Measurements from ENCODE around the gene FGGY.
"Not testable (repeated sequence)": the region's sequence is repeated elsewhere in the genome, so short reads cannot be mapped to it uniquely, and the experiment has no call there.

Gene FGGY

DNA sequence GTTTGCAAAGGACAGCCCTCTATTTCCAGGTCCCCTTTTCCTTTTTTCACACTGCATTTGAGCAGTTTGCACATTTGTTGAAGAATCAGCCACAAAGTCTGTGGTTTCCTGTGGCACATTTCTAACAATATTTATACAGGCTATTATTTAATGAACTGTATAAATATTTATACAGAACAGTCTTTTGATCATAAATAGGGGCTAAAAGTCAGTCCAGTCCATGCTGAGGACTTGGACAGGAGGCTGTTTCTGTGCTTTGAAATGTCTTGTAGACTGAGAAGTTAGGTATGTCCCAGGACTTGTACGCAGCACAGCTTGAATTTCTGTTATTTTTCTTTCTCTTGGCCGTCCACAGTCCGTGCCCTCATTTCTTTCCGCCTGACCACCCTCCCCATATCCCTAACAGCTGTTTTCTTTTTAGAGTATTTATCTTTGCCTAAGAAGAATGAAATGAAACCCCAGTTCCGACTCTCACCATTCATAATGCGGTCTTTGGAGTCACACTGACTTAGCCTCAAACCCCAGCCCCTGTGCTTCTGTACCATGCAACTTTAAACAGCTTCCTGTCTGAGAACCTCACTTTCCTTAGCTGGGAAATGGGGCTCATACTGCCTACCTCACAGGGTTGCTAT is 19.7 kb downstream of the FGGY start:
- DNase-seq: no peak

DNA sequence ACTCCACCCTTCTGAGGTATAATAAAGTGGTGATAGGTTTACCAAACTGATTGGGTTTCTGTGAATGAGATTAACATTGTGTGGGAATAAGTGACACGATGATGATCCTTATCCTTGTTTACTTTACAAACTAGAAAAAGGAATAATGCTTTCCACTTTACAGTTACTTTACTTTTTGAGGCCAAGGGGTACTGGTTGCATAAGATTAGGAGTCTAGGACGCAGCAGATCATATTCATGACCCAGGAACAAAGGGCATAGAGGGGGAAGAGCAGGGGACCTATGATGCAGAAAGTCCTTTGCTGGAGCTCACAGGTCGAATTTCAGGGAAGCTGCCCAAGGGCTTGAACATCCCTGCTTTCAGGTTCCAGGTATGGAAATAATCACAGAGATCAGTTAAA is 20.4 kb downstream of the FGGY start:
- no peak for DNase-seq

DNA sequence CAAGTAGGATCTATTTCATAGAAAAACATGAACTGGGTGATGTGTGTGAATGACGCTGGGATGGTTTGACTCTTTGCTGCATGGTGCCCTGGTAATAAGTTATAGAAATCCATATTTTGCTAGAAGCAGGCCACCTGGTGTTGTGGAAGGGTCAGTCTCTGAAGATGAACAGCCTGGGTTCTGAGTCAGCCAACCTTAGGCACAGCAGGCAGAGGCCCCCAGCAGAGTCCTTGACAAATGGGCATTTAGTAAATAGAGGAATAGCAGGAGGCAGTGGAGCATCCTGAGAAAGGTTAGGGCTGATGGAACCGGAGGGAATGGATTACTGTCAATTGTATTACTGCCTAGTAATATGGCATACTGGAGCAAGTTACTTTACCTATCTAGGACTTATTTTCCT is 20.9 kb downstream of the FGGY start:
- no peak for DNase-seq

DNA sequence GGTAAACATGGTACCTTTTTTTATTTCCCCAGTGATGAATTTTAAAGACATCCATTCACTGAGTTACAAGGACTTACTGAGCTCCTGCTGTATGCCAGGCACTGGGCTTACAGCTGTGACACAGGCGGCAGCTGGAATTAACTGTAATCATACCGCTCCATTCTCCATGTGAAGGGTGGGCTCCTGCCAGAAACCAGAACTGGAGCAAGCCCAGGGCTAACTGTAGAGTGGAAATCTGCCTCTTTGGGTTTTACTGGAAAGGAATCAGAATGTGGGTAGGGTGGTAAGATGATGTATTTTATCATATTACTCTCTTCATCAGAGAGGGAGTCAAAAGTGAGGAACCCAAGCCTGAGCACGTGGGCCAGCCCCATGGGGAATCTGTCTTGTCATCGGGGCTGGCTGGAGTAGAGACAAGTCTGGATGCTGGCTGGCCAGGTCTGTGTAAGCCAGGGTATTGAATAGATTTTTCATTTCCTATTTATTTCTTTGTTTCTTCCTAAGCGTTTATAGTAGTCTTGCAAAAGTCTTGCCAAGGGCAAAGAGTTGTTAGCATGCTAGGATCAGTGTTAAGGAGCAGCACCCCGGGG is 21.5 kb downstream of the FGGY start:
- DNase-seq: no peak

DNA sequence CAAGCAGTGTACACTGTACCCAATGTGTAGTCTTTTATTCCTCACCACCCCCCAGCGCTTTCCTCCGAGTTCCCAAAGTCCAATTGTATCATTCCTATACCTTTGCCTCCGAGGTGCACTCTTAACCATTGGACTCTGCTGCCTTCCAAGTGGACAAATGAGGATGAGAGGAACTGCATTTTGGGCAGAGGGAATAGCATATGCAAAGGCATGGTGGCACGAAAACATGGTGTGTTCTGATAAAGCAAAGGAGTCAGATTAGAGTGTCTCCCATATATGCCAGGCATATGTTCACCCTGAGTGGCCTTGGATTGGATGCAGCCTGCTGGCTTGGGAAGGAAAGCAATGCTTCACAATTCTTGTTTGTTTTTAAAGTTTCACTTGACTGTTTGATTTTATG is 25.5 kb downstream of the FGGY start:
- DNase-seq: no peak

DNA sequence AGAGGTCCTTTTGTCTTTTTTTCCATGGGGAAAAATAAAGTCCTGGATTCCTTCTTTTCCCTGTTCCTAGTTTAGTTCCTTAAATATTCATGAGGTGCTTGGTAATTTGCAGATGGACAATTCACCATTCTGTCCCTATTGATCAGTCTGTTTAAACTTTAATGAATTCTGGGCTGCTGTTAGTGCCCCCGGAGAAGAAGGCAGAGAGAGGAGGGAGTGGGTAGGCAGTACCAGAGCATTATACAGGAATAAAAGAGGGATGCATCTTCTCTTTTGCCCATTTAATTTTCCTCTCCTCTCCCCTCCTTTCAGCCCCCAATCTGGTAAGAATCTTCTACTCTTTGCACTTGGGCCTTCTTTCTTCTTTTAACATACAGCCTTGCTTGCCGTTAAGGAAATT is 25.9 kb downstream of the FGGY start:
- DNase-seq: no peak

DNA sequence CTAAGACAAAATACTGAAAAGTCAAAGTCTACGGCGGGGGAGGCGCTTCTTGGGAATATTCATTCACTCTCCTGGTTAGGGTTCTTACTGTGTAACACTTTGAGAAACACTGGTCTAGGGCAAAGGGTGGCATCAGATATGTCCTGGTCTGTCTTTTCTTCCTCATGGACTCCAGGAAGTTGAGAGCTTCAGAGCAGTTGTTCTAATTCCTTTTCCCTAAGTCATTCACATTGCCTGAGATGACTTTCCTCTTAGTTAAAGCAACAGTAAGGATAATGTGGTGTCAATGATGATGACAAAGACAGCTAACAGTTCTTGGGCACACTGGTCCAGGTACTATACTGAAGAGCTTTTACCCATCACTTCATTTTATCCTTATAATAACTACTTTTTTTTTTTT is 27.0 kb downstream of the FGGY start:
- no peak for DNase-seq

DNA sequence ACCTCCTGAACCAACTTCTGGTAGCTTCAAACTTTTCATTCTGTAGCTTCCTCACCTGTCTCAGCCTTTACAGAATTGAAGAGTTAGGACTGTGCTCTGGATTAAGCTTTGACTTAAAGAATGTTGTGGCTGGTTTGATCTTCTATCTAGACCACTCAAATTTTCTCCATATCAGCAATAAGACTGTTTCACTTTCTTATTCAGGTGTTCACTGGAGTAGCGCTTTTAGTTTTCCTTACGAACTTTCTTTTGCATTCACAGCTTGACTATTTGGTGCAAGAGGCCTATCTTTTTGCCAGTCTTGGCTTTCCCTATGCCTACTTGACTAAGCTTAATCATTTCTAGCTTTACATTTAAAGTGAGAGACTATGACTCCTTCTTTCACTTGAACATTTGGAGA is 31.5 kb downstream of the FGGY start:
- DNase-seq: no peak

DNA sequence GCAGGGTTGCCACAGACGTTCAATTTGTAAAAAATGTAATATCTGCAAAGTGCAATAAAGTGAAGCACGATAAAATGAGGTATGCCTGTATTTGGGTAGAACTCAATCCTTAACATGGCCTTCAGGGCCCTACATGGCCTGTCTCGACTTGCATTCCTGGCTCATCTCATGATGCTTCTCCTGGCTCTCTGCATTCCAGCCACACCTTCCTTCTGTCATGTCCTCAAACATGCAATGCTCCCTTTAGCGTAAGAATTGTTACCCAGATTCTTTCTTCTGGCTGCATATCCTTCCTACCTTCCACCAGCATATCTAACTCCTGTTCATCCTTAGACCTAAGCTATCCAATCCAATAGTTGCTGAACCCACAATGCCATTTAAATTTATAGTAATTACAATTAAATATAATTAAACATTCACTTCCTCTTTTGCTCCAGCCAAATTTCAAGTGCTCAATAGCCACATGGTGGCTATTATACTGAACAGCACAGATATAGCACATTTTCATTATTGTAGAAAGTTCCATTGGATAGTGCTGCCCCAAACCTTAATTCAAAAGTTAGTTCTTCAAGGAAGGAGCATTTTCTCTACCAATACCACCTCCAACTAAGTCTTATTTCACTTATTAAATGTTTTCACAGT is 32.6 kb downstream of the FGGY start:
- no peak for DNase-seq

DNA sequence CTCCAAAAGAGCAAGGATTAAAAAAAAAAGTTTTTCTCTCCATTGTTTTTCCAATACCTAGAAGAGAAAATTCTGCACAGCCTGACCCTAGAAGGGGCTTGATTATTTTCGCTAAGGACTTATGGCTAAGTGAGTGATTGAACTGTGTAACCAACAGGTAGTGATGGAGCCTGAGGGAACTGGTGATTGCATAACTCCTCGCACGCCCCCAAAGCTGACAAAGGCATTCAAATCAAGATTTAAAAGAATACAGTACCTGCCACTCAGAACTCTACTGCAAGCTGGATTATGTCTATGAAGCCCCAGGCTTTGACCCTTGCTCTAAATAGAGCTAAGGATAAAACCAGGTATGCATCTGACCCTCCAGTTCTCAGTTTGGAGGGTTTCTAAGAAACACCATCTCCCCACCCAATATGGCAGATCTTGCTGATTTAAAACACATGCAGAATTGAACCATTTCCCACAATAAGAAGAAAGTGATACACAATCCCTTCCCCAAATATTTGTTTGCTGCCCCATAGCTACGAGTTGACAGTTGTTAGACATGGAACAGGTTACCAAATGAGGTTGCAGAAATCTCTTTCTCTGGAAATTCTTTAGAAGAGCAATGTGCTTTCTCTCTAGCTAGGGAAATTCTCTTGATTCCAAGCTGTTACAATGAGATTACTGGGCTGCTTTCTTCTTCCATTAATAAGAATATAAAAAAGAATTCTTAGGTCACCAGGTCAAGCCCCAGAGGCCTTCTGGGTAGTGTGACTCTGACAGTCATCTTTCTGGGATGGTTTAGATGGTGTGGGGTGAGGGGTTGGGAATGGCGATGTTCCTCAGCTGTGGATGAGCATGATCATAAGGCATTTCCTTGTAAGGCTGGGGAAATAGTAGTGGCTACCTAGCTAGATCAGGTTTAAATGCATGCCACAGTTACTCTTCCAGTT is 35.1 kb downstream of the FGGY start:
- no peak for DNase-seq

DNA sequence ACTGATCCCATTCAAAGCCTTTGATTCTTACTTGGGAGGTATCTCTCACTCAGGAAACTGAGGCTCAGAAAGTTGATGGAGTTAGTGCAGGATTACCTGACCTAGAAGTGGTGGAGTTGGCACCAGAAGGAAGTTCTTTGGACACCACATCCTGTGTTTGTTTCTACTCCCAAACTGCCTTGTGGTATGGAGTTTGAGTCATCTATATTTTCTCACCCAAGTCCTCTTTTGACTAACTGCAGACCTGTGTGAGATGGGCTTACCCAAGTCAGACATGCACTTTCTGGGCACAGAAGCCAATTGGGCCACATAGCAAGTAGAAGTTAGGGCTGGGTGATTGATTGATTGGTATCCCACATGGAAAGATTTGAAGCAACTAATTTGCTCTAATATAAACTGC is 36.1 kb downstream of the FGGY start:
- DNase-seq: no peak

DNA sequence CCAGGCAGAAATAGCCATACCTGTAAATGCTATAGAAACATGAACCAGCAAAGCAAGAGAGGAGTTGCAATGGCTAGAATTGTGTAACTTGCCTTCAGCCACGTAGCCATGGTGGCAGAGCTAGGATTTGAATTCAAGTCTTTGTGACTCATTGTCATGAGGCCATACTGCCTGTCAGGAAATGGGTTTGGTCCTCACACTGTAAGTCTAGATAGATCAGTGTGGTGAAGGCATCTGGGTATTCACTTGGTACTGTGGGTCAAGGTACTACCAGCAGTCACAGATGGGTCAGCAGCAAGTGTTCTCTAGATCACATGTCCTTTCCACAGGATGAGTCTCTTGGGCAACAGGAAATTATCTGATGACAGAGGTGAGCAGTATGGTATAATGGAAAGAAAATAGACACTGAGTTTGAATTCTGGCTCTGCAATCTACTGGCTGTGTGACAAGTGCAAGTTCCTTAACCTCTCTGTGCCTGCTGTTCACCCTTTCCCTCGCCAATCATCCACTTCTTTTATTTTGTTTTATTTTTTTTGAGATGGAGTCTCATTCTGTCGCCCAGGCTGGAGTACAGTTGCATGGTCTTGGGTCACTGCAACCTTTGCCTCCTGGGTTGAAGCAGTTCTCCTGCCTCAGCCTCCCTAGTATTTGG is 36.9 kb downstream of the FGGY start:
- peak in 2 of 3 donors; percentile 17 to 29 for DNase-seq

DNA sequence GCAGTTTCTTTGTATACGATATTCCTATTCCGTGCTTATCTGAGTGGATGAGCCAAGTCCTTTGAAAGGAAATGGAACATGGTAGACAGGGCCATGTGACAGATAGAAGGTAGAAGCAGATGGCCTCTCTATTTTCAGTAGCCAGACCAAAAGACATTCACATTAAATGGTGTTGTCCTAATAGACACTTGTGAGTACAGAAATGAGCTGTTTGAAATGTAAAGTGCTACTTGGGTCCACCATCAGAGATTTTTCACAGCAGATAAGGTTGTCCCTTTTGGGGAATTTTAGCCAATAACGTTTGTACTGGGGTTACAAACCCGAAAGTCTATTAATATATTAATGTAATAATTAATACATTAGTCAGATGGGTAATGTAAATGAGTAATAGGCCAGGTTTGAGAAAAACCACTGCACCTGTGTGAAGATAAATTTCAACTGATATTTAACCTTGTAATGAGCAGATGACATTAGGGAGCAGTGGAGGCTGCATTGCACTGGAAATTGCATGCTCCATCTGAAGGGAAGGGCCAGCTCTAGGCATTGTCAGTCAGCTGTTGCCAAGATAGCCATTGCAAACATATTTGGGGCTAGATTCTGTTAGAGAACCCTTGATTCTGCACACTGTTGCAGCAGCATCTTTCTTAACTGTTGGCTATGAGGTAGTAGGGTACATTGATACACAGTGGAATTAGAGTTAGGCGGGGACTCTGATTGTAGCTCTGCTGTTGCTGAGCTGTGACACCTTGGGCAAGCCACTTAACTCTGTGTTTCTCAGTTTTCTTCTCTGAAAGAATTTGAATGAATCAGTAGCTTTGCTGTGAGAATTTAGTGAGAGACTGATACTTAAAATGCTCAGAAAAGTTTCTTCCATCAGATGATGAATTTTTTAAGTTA is 43.8 kb downstream of the FGGY start:
- no peak for DNase-seq

DNA sequence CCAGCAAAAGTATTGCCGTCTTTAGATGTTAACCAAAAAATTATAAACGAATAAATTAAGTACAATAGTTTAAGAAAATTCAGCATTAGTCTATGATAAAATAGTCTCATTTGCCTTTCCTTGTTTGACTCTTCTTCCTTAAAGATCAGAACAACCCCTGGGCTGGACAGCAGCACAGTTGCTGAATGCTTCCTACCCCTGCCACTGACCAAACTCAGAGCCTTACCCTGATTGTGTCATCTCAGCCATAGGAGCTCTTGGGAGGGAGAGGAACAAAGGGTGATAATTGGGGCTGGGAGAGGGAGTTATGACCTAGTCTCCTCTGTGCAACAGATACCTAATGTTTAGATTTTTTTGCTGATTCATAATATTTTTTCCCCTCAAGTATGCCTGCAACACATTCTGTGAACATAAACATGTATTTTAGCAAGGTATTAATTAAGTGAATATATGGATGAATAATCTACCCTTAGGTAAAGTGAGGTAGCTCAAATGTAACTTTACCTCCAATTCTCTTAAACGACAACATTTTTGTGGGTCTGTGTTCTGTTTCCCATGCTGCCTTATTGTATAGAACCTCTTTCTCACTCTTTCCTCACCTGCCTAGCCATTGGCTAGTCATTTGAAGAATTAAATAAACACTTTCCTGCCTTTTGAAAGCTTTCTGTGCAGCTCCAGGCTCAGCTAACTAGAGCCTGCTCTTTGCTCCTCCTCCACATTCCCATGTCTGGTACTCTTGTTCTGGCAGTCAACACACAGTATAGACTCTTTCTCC is 46.1 kb downstream of the FGGY start:
- DNase-seq: no peak

DNA sequence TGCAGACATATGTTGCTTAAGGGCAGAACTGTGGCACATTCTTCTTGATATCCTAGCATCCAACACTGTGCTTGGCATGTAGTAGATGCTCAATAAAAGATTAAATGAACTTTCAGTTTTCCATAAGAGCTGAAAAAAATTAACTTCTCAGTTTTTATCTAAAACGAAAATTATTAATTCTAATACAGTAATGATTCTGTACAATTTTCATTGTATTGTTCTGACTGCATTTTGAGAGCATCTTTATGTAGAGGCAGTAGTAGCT is 46.6 kb downstream of the FGGY start:
- no peak for DNase-seq

DNA sequence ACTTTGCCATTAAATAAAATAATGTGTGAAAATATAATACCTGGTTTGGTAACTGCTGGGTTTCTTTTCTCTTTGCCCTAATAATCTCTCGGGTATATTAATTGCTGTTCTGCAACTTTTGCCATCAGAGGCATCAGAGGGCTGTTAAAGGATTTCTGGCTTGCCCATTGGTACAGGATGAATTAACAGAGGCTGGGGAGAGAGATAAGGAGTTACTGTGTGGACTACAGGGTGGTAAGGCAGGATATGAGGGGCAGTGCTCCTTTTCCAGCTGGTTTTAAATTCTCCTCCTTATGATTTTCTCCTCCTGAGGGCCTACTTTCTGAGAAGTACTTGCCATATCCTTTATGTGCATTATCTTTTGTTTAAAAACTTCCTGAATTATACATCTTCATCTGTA is 48.3 kb downstream of the FGGY start:
- no peak for DNase-seq

DNA sequence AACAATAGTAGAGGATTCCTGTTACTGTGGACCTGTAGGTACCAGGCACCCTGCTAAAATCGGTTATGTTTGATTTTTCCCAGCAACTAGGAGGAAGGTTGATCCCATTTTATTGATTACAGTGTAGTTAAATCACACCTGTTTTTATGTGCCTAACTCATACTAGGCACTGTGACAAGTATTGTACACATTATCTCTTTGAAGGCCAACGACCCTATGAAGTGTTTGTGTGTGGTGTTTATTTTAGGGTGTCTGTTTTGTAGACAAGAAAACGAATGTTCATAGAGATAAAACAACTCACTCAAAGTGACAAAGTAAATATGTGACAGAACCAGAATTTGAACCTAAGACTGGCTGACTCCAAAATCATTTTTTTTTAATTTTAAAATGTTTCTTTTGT is 49.5 kb downstream of the FGGY start:
- no peak for DNase-seq

DNA sequence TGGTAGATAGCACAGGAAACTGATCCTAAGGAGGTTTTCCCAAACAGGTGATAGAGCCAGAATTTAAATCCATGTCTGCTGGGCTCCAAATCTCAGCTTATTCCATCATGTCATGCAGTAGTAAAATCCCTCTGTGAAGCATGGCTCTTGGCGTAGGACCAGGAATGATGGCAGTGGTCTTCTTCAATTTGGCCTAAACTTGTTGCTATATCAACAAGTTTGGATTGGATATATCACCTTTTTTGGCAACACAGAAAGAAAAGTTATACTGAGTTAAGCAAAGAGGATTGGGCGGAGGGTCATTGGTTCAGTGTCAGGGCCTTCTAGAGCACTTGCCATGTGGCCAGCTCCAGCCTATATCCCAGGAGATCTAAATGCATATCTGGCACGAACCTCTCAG is 52.2 kb downstream of the FGGY start:
- DNase-seq: no peak

DNA sequence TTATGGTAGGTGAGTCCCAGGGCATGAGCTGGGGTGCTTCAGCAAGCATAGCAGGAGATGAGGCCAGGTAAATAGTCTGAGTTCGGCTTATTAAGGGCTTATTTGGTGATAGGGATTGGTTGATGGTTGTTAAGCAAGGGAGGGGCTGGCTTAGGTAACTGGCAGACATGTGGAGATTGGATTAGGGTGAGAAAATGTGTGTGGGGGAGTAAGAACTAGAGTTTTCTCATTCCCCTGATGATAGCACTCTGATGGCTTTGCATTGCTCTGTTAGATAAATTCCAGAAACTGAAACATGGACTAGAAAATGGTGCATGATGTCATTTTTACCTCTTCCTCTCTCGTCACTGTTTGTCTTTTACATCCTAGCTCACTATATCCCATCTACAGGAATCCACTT is 53.6 kb downstream of the FGGY start:
- no peak for DNase-seq

DNA sequence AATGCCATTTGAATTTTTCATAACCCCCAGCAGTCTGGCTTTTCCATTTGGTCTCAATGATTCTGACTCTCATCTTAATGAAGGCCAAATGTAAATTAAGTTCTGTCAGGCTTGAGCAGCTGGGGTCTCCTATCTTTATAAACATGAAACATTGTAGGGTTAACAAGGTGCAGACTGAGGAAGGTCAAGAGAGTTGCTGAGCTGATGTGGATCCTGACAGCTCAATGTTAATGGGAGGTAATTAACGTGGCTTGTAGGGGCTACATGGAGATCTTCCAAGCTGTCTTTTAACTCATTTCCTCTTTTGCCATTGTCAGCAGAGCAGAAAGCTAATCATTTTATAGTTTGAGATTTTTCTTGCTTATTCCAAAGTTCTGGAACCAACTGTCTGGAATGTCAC is 55.2 kb downstream of the FGGY start:
- DNase-seq: no peak

DNA sequence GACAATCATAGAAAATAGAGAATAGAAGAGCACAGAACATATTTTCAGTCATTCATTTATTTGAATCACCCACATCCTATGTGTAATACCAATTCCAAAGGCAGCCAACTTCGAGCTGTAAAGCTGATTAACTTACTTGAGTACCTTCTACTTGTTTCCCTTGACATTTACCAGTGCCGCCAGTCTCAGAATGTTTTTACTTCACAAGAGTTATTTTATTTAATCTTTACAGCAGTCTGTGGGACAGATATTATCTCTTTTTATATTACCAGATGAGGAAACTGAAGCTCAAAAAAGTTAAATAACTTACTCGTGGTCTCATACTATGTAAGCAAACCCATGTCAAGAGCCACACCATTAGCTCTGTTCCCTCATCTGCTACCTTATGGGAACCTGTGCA is 56.6 kb downstream of the FGGY start:
- no peak for DNase-seq

DNA sequence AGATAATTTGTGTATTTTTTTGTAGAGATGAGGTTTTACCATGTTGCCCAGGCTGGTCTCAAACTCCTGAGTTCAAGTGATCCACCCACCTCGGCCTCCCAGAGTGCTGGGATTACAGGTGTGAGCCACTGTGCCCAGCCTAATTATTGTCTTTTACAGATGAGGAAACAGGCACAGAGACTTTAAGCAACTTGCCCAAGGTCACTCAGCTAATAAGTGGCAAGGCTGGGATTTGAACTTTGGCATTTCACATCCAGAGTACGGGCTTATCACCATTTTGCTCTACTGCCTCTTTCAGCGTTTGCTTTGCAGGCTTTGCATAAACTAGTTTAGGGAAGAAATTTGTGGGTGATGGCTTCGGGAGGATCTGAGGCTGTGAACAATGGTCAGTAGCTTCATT is 57.3 kb downstream of the FGGY start:
- DNase-seq: not testable (repeated sequence)

Measured in suppressor macrophage treated with lipopolysaccharide for 1 hour (primary cell).